AG08395 (cell line): ENCODE results near the gene KANTR.

ENCODE experiments used
- DNase-seq: peaks from one replicate; pipeline ENCODE4 v3.0.0; 2012; ENCODE audit warnings: mixed read lengths, low spot score

Gene KANTR, protein sequence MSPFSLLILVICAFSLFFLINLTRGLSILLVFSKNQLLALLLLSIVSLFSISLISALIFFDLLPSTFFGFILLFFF

GRCh38 chrX:53093748-53094581 is at the start of gene KANTR:
Gene KANTR, plus strand, starts transcription at chrX:53094142. Its CDS starts 30,131 bp downstream, at chrX:53124273.
- peak; percentile 91 for DNase-seq

DNA sequence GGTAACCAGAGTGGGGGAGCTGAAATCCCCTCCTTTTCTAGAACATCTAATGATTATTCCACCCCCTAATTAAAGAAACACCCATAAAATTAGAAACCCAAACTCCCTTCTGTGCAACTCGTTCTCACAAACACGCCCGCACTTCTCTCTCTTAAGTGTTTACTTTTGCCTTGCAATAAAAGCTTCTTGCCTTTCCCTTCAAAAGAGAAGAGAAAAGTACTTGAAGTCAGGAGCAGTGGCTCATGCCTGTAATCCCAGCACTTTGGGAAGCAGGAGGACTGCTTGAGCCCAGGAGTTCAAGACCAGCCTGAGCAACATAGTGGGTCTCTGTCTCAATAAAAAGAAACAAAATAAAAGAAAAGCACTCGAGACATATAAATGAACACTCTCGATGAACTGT is 48.9 kb upstream of the KANTR start:
- no peak for DNase-seq

- no peak for DNase-seq
Measured at GRCh38 chrX:53047228-53047627, 46.7 kb upstream of the KANTR start.

GRCh38 chrX:53048169-53049126 is 45.5 kb upstream of the KANTR start, which contains the start of gene GPR173:
Gene GPR173, plus strand, starts transcription at chrX:53048789. Its CDS starts 27,833 bp downstream, at chrX:53076622.
- DNase-seq = peak; percentile 70

GRCh38 chrX:53049127-53049517 is 44.8 kb upstream of the KANTR start:
- DNase-seq = no peak

- no peak for DNase-seq
Measured at GRCh38 chrX:53050841-53051240, 43.1 kb upstream of the KANTR start.

GRCh38 chrX:53055244-53055849 is 38.6 kb upstream of the KANTR start:
- no peak for DNase-seq

GRCh38 chrX:53056292-53056691 is 37.6 kb upstream of the KANTR start:
- no peak for DNase-seq

- no peak for DNase-seq
Measured at GRCh38 chrX:53065104-53065503, 28.8 kb upstream of the KANTR start.

DNA sequence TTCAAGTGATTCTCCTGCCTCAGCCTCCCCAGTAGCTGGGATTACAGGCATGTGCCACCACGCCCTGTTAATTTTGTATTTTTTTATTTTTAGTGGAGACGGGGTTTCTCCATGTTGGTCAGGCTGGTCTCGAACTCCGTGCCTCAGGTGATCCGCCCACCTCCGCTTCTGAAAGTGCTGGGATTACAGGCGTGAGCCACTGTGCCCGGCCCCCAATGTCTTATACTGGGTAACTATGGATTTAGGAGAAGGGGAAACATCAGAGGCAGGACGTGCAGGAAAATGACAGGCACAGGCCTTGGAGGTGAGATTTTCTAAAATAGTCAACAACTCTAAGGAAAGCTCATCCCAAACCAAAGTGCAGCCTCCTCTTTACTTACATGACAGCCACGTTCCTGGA is 22.9 kb upstream of the KANTR start:
- DNase-seq = no peak

GRCh38 chrX:53071604-53072417 is 22.1 kb upstream of the KANTR start:
- DNase-seq = peak; percentile 54

- no peak for DNase-seq
Measured at GRCh38 chrX:53072418-53073114, 21.4 kb upstream of the KANTR start.

DNA sequence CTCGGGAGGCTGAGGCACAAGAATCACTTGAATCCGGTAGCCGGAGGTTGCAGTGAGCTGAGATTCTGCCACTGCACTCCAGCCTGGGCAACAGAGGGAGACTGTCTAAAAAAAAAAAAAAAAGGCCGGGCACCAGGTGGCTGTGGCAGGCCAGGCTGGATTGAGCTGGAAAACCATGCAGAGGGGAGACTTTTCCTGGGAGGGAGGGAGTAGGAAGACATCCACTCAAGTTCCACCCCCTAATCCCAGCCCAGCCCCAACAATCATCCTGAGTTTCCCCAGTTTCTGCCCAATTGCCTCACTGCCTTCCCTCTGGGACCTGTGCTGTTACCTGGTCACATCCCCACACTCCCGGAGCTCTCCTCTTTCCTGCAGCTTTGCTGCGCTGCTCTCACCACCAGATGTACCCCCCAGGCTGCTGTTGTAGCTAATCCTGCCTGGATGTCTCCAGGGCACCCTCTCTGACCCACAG is 20.8 kb upstream of the KANTR start:
- no peak for DNase-seq

- DNase-seq = no peak
Measured at GRCh38 chrX:53075011-53075410, 18.9 kb upstream of the KANTR start.

DNA sequence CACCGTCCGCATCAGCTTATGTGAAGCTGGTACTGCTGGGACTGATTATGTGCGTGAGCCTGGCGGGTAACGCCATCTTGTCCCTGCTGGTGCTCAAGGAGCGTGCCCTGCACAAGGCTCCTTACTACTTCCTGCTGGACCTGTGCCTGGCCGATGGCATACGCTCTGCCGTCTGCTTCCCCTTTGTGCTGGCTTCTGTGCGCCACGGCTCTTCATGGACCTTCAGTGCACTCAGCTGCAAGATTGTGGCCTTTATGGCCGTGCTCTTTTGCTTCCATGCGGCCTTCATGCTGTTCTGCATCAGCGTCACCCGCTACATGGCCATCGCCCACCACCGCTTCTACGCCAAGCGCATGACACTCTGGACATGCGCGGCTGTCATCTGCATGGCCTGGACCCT is 17.3 kb upstream of the KANTR start:
- no peak for DNase-seq

GRCh38 chrX:53077207-53078197 is 16.4 kb upstream of the KANTR start:
- DNase-seq = no peak

GRCh38 chrX:53078943-53079342 is 15.0 kb upstream of the KANTR start:
- DNase-seq = no peak

DNA sequence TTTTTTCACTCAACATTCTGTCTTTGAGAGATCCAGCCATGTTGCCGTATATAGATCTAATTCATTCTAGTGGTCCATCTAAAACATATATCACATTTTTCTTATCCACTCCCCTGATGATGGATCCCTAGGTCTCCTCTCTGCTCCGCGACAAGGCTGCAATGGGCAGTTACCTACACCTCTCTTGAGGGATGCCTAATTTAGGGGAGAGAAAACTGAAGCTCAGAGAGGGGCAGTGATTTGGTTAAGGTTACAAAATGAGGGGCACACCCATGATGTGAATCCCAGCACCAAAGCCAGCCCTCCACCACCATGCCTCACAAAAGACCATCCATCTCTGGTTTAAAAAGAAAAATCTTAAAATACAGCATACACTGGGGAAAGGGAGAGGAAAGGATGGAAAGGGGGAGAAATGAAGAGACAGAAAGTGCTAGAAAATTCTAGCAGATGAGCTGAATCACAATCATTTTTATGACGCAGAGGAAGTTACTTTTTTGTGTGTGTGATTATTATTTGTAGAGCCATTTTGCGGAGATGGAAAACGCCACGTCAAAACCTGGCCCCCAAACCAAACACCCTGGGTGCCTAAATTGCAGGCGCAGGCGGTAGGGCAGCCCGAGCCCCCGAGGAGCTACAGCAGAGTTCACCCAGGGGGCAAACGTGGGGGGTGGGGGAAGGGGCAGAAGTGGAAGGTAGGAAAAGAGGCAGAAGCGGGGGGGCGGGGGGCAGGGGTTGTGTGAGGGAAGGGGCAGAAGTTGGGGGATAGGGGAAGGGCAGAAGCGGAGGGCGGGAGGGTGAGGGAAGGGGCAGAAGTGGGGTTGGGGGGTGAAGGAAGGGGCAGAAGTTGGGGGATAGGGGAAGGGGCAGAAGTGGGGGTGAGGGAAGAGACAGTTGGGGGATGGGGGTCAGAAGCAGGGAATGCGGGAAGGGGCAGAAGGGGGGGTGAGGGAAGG is 13.0 kb upstream of the KANTR start:
- DNase-seq = no peak
